Measurements from ENCODE around the gene PCDH7.

- TF ChIP-seq POLR2A (IDR thresholded peaks at IDR 0.05) (no peak), POLR2AphosphoS5 (IDR thresholded peaks at IDR 0.05) (no peak), CTCF (IDR thresholded peaks at IDR 0.05) (no peak)
These were observed 3.4 kb upstream of the PCDH7 start for GRCh38 chr4:30716681-30717207.

Measured in gastroesophageal sphincter (tissue), 3 donors.